ENCODE measurements around the gene CHCHD3. TPM values are rescaled to one million over a fixed set of nuclear protein-coding genes. Genes with fewer than 3 reads are reported as not detected.

CHCHD3 gene
- total and polyA plus RNA-seq, 2 of the 4 experiments (the other 2 are of a cell fraction) = 56.9 to 141 TPM

GRCh38 chr7:133102276-133103060, 20.6 kb upstream of the CHCHD3 start:
- ATAC-seq (ENCODE audit: low read depth) (no peak), DNase-seq (no peak)
- Histone ChIP-seq H4K20me1 (ENCODE audit: insufficient read depth, low read length) (no peaks in the 10 kb centered on the region), H4K8ac (ENCODE audit: low read depth in 2 of 2, low read length in 2 of 2) (no peak overlapping the region), H3K4me3 (ENCODE audit: insufficient read depth, low read depth, low read length) (no peak overlapping the region), H2BK120ac (ENCODE audit: low read depth, low read length) (no peak overlapping the region), H3K9me1 (ENCODE audit: insufficient read depth, low read length) (no peaks in the 10 kb centered on the region), H2AK9ac (replicated peaks; ENCODE audit: low read depth, low read length, poor library complexity) (no peak overlapping the region), H3K9ac (ENCODE audit: low read depth, low read length) (no peak overlapping the region), H3K4me2 (ENCODE audit: low read depth, low read length) (no peak overlapping the region), H4K5ac (ENCODE audit: low read depth, low read length) (no peak overlapping the region), H2BK20ac (ENCODE audit: low read depth, low read length) (no peak overlapping the region), H3K79me1 (ENCODE audit: low read depth in 1 of 2, low read length in 2 of 2) (no peaks in the 10 kb centered on the region), H3K9me3 (ENCODE audit: control insufficient read depth, insufficient read depth, low read length) (no peaks in the 10 kb centered on the region), H3K27me3 (ENCODE audit: control insufficient read depth, insufficient read depth, low read length) (peaks cover 10% of the 10 kb centered on the region), H4K91ac (ENCODE audit: insufficient read depth, low read depth, low read length) (no peak overlapping the region), H3K4me1 (ENCODE audit: control insufficient read depth, insufficient read depth, low read length) (no peaks in the 10 kb centered on the region), H2BK15ac (ENCODE audit: low read depth, low read length) (no peak overlapping the region), H2AFZ (replicated peaks; ENCODE audit: low read length, poor library complexity) (no peak overlapping the region), H3K27ac (ENCODE audit: insufficient read depth, low read length) (no peak overlapping the region), H3K36me3 (ENCODE audit: control insufficient read depth, insufficient read depth, low read length) (no peaks in the 10 kb centered on the region), H3K4ac (ENCODE audit: low read depth, low read length) (no peak overlapping the region), H3K18ac (ENCODE audit: low read depth, low read length) (no peak overlapping the region), H2AK5ac (ENCODE audit: low read depth, low read length) (no peak overlapping the region), H2BK5ac (ENCODE audit: low read depth, low read length, poor library complexity, severe bottlenecking) (no peak overlapping the region), H3K14ac (replicated peaks; ENCODE audit: low read depth, low read length) (no peak overlapping the region), H3K56ac (ENCODE audit: extremely low read depth, insufficient read depth, low read length) (no peak overlapping the region), H3K23ac (ENCODE audit: low read depth, low read length) (no peak overlapping the region)
- dilution Hi-C loops (cut with HindIII; ENCODE audit: low sequenced_read_pairs, unreplicated experiment) = no loop called here
- TF ChIP-seq NFE2L2 (IDR thresholded peaks at IDR 0.05; ENCODE audit: low read depth, low read length) (no peak), RCOR1 (IDR thresholded peaks at IDR 0.05; ENCODE audit: insufficient replicate concordance, low read length) (no peak), SMC3 (IDR thresholded peaks at IDR 0.05; ENCODE audit: low read depth, low read length) (no peak), ELK1 (IDR thresholded peaks at IDR 0.05; ENCODE audit: borderline replicate concordance, low read depth, low read length) (no peak), BHLHE40 (IDR thresholded peaks at IDR 0.05; ENCODE audit: low read depth, low read length) (no peak), FOS (IDR thresholded peaks at IDR 0.05; ENCODE audit: low read depth, low read length) (no peak), RFX5 (IDR thresholded peaks at IDR 0.05; ENCODE audit: low read depth, low read length) (no peak), CHD1 (IDR thresholded peaks at IDR 0.05; ENCODE audit: low read depth, low read length) (no peak), MAFK (IDR thresholded peaks at IDR 0.05; ENCODE audit: low read depth, low read length) (no peak), POLR2A (IDR thresholded peaks at IDR 0.05; ENCODE audit: low read depth, low read length) (no peak), MAZ (IDR thresholded peaks at IDR 0.05; ENCODE audit: borderline replicate concordance, low read depth, low read length) (no peak), RAD21 (IDR thresholded peaks at IDR 0.05; ENCODE audit: low read length) (no peak), MXI1 (IDR thresholded peaks at IDR 0.05; ENCODE audit: borderline replicate concordance, low read depth, low read length) (no peak)
- TF ChIP-seq, protein P1, sequence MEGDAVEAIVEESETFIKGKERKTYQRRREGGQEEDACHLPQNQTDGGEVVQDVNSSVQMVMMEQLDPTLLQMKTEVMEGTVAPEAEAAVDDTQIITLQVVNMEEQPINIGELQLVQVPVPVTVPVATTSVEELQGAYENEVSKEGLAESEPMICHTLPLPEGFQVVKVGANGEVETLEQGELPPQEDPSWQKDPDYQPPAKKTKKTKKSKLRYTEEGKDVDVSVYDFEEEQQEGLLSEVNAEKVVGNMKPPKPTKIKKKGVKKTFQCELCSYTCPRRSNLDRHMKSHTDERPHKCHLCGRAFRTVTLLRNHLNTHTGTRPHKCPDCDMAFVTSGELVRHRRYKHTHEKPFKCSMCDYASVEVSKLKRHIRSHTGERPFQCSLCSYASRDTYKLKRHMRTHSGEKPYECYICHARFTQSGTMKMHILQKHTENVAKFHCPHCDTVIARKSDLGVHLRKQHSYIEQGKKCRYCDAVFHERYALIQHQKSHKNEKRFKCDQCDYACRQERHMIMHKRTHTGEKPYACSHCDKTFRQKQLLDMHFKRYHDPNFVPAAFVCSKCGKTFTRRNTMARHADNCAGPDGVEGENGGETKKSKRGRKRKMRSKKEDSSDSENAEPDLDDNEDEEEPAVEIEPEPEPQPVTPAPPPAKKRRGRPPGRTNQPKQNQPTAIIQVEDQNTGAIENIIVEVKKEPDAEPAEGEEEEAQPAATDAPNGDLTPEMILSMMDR (conservative IDR thresholded peaks at IDR 0.05; ENCODE audit: low read depth, low read length) = no peak
- no CpG with 5 or more reads among the region's 6 CpGs for WGBS, 2 experiments (ENCODE audit: extremely low coverage in 2 of 2, insufficient read length in 1 of 2)
- BruUV-seq (replicated peaks) = no TSS peak
- ChIA-PET POLR2A (ENCODE audit: unreplicated experiment) (no interaction called here), CTCF (interaction anchor here (0.7 kb wide), 1 partner anchor 644 kb away, joined by 4 read pairs; no protein-coding TSS in a partner anchor)
- in situ Hi-C loops (cut with MboI; ENCODE audit: low sequenced_read_pairs) = no loop called here
- intact Hi-C loops (cut with micrococcal nuclease) = no loop called here
